ENCODE results near the gene VGF.

The VGF gene

GRCh38 chr7:101172854-101173751 is 7.7 kb upstream of the VGF start:
- TF ChIP-seq CTCF (conservative IDR thresholded peaks at IDR 0.05) (no peak), ZFX (IDR thresholded peaks at IDR 0.05) (no peak)
- no peak overlapping the region for H3K27ac ChIP-seq

- TF ChIP-seq CTCF (conservative IDR thresholded peaks at IDR 0.05) (no peak), ZFX (IDR thresholded peaks at IDR 0.05) (no peak)
- no peak overlapping the region for H3K27ac ChIP-seq
These were observed 6.9 kb upstream of the VGF start for GRCh38 chr7:101172005-101172853.

- TF ChIP-seq ZFX (IDR thresholded peaks at IDR 0.05) (no peak), CTCF (conservative IDR thresholded peaks at IDR 0.05) (no peak; the same call in 1 of the 2 replicates)
- H3K27ac ChIP-seq, result no peak overlapping the region
These were observed 6.1 kb upstream of the VGF start for GRCh38 chr7:101171442-101171837.

GRCh38 chr7:101170617-101171441 is 5.5 kb upstream of the VGF start:
- no peak overlapping the region for H3K27ac ChIP-seq
- no peak for TF ChIP-seq ZFX (IDR thresholded peaks at IDR 0.05)
- no peak for TF ChIP-seq CTCF (conservative IDR thresholded peaks at IDR 0.05)

- TF ChIP-seq ZFX (IDR thresholded peaks at IDR 0.05) (no peak), CTCF (conservative IDR thresholded peaks at IDR 0.05) (peak; percentile 99)
- H3K27ac ChIP-seq, result no peak overlapping the region
These were observed 4.6 kb upstream of the VGF start for GRCh38 chr7:101169838-101170551.

GRCh38 chr7:101169110-101169837 is 3.9 kb upstream of the VGF start:
- 0 out of 2 replicates have a peak, but pooled peaks have one; percentile 34 for TF ChIP-seq CTCF (conservative IDR thresholded peaks at IDR 0.05)
- TF ChIP-seq ZFX (IDR thresholded peaks at IDR 0.05), result no peak

More at GRCh38 chr7:101169110-101169837, 3.9 kb upstream of the VGF start:
- H3K27ac ChIP-seq, result no peak overlapping the region

Data from C4-2B (cell line).